HG02763 (cell line): Measurements from ENCODE around the gene TLX3.
"Not testable (repeated sequence)": the region's sequence is repeated elsewhere in the genome, so short reads cannot be mapped to it uniquely, and the experiment has no call there.

Source experiments
- ATAC-seq: cut with Tn5 transposase; IDR thresholded peaks from one replicate; pipeline ENCODE4 v1.9.1; 2021; ENCODE audit warnings: mild to moderate bottlenecking, moderate library complexity; ENCODE audit not compliant: unreplicated experiment

Gene TLX3

GRCh38 chr5:171308453-171309275, at the start of gene TLX3:
TLX3 (plus strand) TSS chr5:171309248; CDS start chr5:171309366, 118 bp downstream.
- no peak for ATAC-seq

DNA sequence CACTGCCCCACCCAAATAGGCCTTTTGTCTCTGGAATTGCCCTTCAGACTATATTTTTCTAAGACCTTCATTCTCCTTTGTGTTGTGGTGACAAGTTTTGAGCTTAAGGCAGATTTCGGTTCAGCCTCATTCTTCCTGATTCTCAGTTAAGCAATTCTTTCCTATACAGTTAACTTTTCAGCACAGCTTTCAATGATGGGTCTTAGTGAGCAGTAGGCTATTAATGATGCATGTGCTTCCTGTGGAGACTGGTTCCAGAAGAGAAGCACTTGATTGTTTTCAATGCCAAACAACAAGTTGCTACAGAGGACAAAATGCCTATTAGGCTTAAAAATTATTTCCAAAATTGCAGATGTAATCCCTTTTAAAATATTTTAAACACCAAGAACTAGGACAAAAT, 47.7 kb upstream of the TLX3 start:
- no peak for ATAC-seq

GRCh38 chr5:171261904-171262303, 47.1 kb upstream of the TLX3 start:
- ATAC-seq = no peak

- no peak for ATAC-seq
Observed at GRCh38 chr5:171263181-171263580, 45.9 kb upstream of the TLX3 start.

GRCh38 chr5:171264843-171265242, 44.2 kb upstream of the TLX3 start:
- no peak for ATAC-seq

DNA sequence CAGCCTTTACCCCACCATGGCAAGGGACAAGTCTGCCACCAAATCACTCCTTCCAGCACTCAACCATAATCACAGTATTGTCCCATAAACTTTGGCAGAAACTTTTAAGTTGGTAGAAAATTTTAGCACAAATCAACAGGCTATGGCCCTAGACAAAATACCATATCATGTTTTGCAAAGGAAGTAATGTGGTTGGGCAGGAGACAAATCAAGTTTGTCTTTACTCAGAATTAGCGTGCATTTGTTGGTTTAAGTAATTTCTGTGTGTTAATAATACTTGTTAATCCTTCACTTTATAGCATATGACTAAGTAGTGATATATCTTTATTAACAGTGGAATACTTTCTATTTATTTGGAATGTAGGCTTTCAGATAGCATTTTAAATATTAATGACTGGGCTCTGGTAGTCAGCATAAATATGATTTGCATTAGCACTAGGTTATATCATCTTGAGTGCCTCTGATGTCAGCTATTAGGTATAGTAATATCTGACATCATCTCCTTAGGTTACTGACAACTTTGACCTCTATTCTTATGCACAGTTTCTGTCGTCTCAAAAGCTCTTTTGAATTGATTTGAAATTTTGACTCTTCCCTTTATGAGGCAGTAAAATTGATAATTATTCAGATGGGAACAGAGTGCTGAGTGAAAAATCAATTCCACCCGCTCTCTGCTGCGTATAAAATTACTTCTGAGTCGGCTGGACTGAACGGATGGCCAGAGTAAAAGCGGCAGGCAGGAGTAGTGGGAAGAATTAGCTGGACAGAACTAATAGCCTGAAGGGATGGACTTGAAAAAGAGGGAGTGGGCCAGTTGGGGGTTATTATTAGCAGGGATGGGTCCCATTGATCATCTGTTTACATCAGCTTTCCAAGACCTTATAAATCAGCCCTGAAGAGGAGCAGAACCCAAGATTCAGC, 40.1 kb upstream of the TLX3 start:
- ATAC-seq = no peak

GRCh38 chr5:171269717-171270116, 39.3 kb upstream of the TLX3 start:
- no peak for ATAC-seq

GRCh38 chr5:171270136-171270535, 38.9 kb upstream of the TLX3 start:
- ATAC-seq = no peak

DNA sequence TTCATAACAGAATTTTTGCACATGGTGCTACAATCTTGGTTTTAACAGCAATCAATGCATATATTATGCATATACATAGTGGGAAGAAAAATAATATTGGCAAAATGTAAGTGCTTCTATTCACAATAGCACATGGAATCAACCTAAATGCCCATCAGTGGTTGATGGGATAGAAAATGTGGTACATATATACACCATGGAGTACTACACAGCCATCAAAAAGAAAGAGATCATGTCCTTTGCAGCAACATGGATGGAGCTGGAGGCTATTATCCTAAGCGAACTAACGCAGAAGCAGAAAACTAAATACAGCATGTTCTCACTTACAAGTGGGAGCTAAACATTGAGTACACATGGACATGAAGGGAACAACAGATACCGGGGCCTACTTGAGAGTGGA, 37.2 kb upstream of the TLX3 start:
- no peak for ATAC-seq

DNA sequence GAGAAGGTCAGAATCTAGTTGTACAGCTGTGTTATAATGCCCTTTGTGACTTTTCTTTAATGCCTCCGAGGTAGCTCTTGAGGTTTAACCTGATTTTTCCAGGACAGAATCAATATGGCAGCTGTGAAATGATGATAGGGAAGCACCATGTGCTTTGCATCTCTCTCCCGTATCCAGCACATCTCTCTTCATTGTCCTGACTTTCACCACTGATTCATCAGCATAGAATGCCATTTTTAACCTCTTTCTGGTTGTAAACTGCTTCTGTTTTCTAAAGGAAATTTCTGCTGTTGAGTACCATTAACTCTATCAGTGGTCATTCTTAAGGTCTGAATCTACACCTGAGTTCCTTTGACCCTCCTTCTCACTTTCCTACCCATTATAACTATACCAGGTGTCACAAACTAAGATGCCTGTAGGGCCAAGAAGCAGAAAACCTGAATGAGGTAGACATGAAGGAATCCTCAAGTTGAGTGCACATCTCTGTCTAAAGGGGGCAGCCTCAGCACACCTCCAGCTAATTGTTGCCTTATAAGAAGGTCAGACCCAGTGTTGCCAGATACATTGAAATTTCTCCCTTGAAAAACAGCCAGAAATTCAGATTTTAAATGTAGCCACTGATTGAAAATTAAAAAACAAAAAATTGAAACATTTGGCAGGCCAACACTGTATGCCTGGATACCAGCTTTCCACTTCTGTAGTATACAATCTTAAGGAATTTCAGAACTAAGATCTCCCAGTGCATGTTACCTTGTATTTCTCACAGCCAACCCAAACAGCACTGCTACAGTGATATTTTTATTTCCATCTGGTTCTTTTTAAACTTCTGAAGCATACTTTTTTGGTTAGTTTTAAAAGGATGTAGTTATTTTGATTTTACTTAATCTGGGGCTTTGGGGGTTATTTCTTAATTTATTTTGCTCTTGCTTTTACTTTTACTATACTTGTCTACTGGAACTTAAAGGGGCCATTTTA, 35.8 kb upstream of the TLX3 start:
- no peak for ATAC-seq

DNA sequence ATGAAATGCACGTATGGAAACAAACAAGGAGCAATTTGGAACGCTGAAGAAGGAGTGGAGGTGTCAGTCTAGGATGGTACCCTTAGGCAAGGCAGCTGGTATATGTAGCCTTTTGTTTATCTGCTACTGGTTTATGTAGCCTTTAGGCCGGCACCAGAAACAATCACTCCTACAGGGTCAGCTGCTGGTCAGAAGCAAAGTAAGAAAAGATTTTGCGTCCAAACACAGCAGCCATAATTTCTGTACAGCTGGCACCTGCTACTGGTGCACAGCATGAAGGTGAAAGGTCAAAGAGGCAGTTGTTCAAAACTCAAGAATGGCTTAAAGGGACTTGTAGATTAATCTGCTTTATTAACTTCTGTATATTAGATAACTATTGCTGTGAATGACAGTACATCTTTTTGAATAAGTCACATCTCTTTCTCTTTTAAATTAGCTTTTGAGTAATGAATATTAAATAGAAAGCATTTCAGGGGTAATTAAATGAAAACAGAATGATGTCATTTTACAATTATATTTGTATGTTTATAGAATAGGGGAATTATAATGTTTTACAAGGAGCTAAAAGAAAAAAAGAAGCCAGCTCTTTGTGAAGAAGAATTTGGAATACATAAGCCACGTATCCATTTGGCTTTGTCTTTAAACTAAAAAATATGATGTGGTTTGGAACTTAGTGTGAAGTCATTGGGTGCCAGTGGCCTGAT, 33.1 kb upstream of the TLX3 start:
- no peak for ATAC-seq

GRCh38 chr5:171283753-171284152, 25.3 kb upstream of the TLX3 start:
- no peak for ATAC-seq

- ATAC-seq = no peak
Observed at GRCh38 chr5:171285465-171285864, 23.6 kb upstream of the TLX3 start.

DNA sequence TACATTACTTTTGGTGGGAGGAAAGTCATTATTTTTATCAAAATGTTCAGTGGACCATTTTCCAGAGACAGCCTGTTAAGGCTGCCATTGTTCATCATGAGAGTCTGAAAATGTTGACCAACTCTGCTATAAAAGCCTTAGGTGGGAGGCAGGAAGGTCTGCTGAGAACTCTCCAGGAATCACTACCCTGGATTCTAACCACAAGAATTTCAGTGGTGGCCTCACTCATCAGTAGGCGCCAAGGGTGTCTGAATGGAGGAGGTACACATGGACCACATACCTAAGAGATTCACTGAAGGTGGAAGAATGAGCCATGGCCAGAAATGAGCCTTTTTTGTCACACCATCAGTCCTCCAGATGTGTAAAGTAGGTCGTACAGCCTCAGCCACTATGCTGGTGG, 21.0 kb upstream of the TLX3 start:
- ATAC-seq = no peak

DNA sequence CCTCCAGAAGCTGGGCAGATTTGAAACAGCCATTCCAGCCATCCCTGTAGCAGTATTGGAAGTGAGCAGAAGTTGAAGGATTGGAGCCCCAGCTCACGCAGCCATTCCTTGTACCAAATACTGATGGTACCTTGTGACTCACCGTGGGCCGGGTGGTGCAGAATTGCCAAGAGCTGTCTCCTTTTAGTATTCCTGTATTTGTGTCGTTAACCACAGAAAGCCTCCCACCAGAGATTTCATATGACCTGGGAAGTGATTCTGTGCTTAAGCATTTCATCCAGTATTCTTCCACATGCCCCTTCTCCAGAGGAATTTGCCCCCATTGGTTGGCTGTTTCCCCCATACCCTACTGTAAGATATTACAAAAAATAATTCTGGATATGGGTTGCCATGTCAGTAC, 17.7 kb upstream of the TLX3 start:
- ATAC-seq = no peak

GRCh38 chr5:171295299-171295698, 13.7 kb upstream of the TLX3 start:
- no peak for ATAC-seq

GRCh38 chr5:171295801-171296200, 13.2 kb upstream of the TLX3 start:
- ATAC-seq = no peak

DNA sequence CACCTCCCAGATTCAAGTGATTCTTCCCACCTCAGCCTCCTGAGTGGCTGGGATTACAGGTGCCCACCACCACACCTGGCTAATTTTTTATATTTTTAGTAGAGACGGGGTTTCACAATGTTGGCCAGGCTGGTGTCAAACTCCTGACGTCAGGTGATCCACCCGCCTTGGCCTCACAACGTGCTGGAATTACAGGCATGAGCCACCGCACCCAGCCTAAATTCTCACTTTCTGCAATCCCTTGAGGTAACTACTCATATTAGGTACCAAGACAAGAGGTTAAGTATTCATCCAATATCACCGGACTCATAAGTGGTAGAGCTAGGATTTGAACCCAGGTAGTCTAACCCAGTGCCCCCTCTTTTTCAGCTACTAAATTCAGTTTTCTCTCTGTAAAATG, 11.1 kb upstream of the TLX3 start:
- not testable (repeated sequence) for ATAC-seq

- ATAC-seq = no peak
Observed at GRCh38 chr5:171299228-171299627, 9.8 kb upstream of the TLX3 start.

- no peak for ATAC-seq
Observed at GRCh38 chr5:171299851-171300250, 9.2 kb upstream of the TLX3 start.
